DMS 273 (cell line): Measurements from ENCODE around the gene SPIRE1.
"Not testable (repeated sequence)": the region's sequence is repeated elsewhere in the genome, so short reads cannot be mapped to it uniquely, and the experiment has no call there.

Experiments
- DNase-seq: peaks from one replicate; lab custom pipeline; 2025; ENCODE audit not compliant: unreplicated experiment; lab: John Stamatoyannopoulos, UW

The SPIRE1 gene

GRCh38 chr18:12647773-12648172 is 10.1 kb downstream of the SPIRE1 start:
- no peak for DNase-seq

- DNase-seq = peak; percentile 53
These were observed 12.1 kb downstream of the SPIRE1 start for GRCh38 chr18:12645751-12646203.

- DNase-seq = no peak
These were observed 12.7 kb downstream of the SPIRE1 start for GRCh38 chr18:12645254-12645653.

- DNase-seq = not testable (repeated sequence)
These were observed 14.2 kb downstream of the SPIRE1 start for GRCh38 chr18:12643756-12644155.

GRCh38 chr18:12640881-12641200 is 17.1 kb downstream of the SPIRE1 start:
- DNase-seq = no peak

- DNase-seq = no peak
These were observed 17.7 kb downstream of the SPIRE1 start for GRCh38 chr18:12639990-12640880.

- DNase-seq = no peak
These were observed 19.2 kb downstream of the SPIRE1 start for GRCh38 chr18:12638644-12639124.

GRCh38 chr18:12637901-12638643 is 19.8 kb downstream of the SPIRE1 start:
- DNase-seq = no peak

- no peak for DNase-seq
These were observed 20.5 kb downstream of the SPIRE1 start for GRCh38 chr18:12637393-12637792.

GRCh38 chr18:12631831-12632477 is 26.0 kb downstream of the SPIRE1 start:
- DNase-seq = no peak

- DNase-seq = no peak
These were observed 27.8 kb downstream of the SPIRE1 start for GRCh38 chr18:12630136-12630535.

GRCh38 chr18:12628706-12629702 is 28.9 kb downstream of the SPIRE1 start:
- DNase-seq = no peak

- not testable (repeated sequence) for DNase-seq
These were observed 30.7 kb downstream of the SPIRE1 start for GRCh38 chr18:12627199-12627598.

GRCh38 chr18:12625241-12625640 is 32.7 kb downstream of the SPIRE1 start:
- no peak for DNase-seq

- DNase-seq = no peak
These were observed 36.1 kb downstream of the SPIRE1 start for GRCh38 chr18:12621742-12622306.

GRCh38 chr18:12615748-12616147 is 42.2 kb downstream of the SPIRE1 start:
- DNase-seq = no peak

GRCh38 chr18:12608301-12608700 is 49.6 kb downstream of the SPIRE1 start:
- DNase-seq = no peak

GRCh38 chr18:12606592-12607315 is 51.2 kb downstream of the SPIRE1 start:
- DNase-seq = no peak

GRCh38 chr18:12604445-12605007 is 53.4 kb downstream of the SPIRE1 start:
- DNase-seq = peak; percentile 14
